Muscle of leg (tissue), 11 donors: Measurements from ENCODE around the gene C1orf210. TPM values are rescaled to one million over a fixed set of nuclear protein-coding genes. Genes with fewer than 3 reads are reported as not detected.

Experiments
- DNase-seq: peaks from one replicate; pipeline ENCODE4 v3.0.0; 2013
- H3K27ac ChIP-seq: one replicate; pipeline ENCODE4 v1.5.1; 2013; ENCODE audit warnings: mild to moderate bottlenecking, low read length, control low read depth
- H3K27me3 ChIP-seq: one replicate; pipeline ENCODE4 v1.6.1; 2013; ENCODE audit warnings: low read length; ENCODE audit not compliant: control insufficient read depth, insufficient read depth
- H3K36me3 ChIP-seq: one replicate; pipeline ENCODE4 v1.6.1; 2013; ENCODE audit warnings: low read length; ENCODE audit not compliant: control insufficient read depth, insufficient read depth
- H3K4me1 ChIP-seq: one replicate; pipeline ENCODE4 v1.6.1; 2013; ENCODE audit warnings: low read length; ENCODE audit not compliant: control insufficient read depth, insufficient read depth
- H3K4me3 ChIP-seq: one replicate; pipeline ENCODE4 v1.5.1; 2013; ENCODE audit warnings: low read length, control low read depth
- H3K9me3 ChIP-seq: replicated peaks from 2 replicates; pipeline ENCODE4 v1.6.1; 2013; ENCODE audit warnings: low read depth, low read length; ENCODE audit not compliant: control insufficient read depth
- WGBS: methylation state at CpG from one replicate; pipeline ENCODE4 v1.1.5; 2013; ENCODE audit warnings: missing lambda C conversion rate; ENCODE audit not compliant: insufficient coverage; 5-methylcytosine and 5-hydroxymethylcytosine counted together
- polyA plus RNA-seq, 8 donors: library from polyadenylated mRNA; unstranded; fragments of 120-200 nt; gene quantifications; one replicate each; pipeline versions ENCODE4 v1.2.1 to v1.2.3, GENCODE V29; 2013; ENCODE audit warnings: inconsistent platforms in 1 of 8, low replicate concordance in 1 of 8; ENCODE audit not compliant: insufficient read length in 8 of 8, insufficient read depth in 1 of 8
- total RNA-seq: library from RNA; stranded (reverse); fragments of 120-200 nt; gene quantifications from one replicate; pipeline ENCODE4 v1.2.4, GENCODE V29; 2013

The C1orf210 gene
- total and polyA plus RNA-seq, 9 donors, result 0.13 to 2.9 (median 0.80) TPM; not detected in 6

DNA sequence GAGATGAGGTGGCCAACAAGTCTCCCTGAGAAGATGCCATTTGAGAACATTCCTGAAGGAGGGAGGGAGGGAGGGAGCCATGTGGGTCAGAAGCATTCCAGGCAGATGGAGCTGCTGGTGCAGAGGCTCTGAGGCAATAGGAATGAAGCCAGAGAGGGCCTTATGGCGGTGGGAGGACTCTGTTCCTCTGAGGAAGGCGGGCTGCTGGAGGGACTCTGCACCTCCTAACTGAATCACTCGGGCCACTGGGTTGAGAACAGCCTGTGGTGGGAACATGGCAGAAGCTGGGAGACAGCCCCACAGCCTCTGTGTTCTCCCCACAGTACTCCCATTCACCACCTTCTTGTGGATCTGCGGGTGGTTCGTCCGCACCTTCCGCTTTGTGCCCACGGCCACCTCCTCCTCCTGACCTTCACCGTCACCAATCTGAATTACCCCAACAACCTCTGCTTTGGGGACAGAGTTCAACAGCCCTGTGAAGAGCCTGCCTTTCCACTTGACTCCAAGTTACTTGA lies 18.0 kb downstream of the C1orf210 start:
- Histone ChIP-seq H3K9me3 (peaks cover 5% of the 10 kb centered on the region), H3K36me3 (no peaks in the 10 kb centered on the region), H3K4me1 (peaks cover 6% of the 10 kb centered on the region), H3K27ac (no peak overlapping the region), H3K27me3 (peaks cover 13% of the 10 kb centered on the region), H3K4me3 (no peak overlapping the region)
- DNase-seq, result no peak
- 81% methylated on average over 9 of the region's 9 CpGs for WGBS

DNA sequence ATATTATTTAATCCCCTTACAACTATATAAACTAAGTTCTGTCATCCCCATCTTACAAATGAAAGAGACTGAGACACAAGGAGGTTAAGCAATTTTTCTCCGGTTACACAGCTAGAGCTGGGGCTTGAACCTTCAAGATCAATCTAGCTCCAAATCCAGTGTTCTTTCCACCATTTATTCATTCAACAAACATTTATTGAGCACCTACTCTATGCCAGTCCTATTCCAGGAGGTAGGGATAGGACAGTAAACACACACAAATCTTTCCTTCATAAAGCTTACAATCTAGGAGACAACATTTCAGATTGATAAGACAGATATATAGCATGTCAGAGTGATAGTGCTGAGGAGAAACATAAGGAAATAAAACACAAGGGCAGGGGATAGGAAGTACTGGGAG lies 18.5 kb downstream of the C1orf210 start:
- peaks cover 6% of the 10 kb centered on the region for H3K4me1 ChIP-seq
- no CpG with 5 or more reads among the region's 1 CpG for WGBS
- DNase-seq, result no peak
- H3K27me3 ChIP-seq, result peaks cover 13% of the 10 kb centered on the region
- no peak overlapping the region for H3K4me3 ChIP-seq
- no peak overlapping the region for H3K27ac ChIP-seq
- H3K36me3 ChIP-seq, result no peaks in the 10 kb centered on the region
- peaks cover 5% of the 10 kb centered on the region for H3K9me3 ChIP-seq

DNA sequence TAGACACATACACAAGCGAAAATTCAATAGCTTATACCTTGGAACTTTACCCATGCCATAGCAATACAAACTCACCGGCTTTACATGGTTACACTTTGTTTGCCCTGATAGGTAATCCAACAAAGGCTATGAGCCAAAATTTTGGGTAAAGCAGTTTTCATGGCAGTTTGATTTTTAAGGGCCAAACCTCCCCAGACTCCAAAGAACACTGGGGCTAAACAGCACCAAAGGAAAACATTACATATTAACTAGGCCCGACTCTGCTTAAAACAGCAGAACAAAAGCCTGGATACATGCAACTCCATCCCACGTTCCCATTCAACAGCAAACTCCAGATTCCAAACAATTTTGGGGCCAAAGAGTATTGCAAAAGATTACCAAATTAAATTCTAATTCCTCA lies 19.9 kb downstream of the C1orf210 start:
- no peak for DNase-seq
- WGBS, result 88% methylated on average over 2 of the region's 4 CpGs
- peaks cover 5% of the 10 kb centered on the region for H3K9me3 ChIP-seq

DNA sequence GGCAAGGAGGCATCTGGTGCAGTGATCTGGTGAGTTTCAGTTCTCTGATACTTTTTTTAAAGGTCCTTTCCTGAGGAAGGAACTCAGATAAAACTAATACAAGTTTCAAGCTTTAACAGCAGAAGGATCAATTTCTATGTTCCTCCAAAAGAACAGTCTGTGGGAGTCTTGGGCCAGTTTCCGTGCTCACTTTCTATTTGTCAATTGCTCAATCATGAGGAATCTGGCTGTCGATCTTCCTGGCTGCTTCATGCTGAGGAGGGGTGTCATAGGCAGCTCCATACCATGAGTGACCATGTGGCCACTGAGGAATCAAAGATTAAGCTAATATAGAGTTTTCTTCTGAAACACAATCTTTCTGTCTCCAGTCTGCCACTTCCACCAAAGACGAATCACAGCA lies 27.0 kb downstream of the C1orf210 start:
- Histone ChIP-seq H3K36me3 (no peaks in the 10 kb centered on the region), H3K9me3 (peaks cover 3% of the 10 kb centered on the region), H3K27me3 (no peaks in the 10 kb centered on the region), H3K4me1 (no peaks in the 10 kb centered on the region), H3K4me3 (no peak overlapping the region), H3K27ac (no peak overlapping the region)
- no peak for DNase-seq
- no CpG with 5 or more reads among the region's 3 CpGs for WGBS

More for the DNA sequence above, 19.9 kb downstream of the C1orf210 start:
- Histone ChIP-seq H3K27ac (no peak overlapping the region), H3K36me3 (no peaks in the 10 kb centered on the region), H3K4me1 (peaks cover 2% of the 10 kb centered on the region), H3K27me3 (peaks cover 6% of the 10 kb centered on the region), H3K4me3 (no peak overlapping the region)

DNA sequence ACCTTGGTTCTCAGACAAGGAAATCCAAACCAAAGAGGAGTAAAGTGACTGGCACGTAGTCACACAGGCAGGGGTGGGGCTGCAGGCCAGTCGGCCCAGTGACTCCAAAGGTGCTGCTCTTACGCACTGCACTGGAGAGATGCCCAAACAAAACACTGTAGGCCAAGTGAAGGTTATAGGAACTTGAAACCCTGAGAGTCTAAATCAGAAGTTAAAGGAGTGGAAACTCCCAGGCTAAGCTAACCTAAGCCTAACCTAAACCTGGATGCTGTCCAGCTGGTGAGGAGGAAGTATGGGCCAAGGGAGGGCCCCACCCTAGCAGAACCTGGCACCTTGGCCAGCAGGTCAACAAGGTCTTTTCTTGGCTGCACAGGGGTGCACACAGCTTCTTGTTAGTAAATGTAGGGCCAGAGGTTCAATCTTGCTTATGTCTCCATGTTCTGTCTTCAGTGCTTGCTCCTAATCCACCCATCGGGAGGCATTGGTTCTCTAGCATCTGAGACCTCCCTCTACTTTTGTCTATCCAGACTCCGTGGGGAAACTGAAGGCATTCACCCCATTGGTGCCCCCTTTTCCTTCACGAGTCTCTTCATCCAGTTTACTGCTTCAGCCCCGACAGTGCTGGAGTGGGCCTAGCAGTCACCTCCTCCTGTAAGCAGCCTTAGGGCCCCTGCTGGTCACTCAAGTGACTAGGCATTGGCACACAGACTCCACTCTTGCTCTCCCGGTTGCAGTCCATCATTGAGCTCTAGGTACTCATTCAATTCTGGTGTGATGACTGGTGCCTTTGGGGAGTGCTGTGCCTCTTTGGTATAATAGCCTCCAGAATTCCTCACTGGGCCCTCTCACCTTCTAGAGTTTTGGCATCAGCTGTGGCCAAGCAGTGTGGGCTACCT lies 28.5 kb downstream of the C1orf210 start:
- DNase-seq, result no peak
- H3K27ac ChIP-seq, result no peak overlapping the region
- 86% methylated on average over 6 of the region's 8 CpGs for WGBS
- H3K4me1 ChIP-seq, result no peaks in the 10 kb centered on the region
- no peaks in the 10 kb centered on the region for H3K9me3 ChIP-seq
- no peaks in the 10 kb centered on the region for H3K36me3 ChIP-seq
- H3K27me3 ChIP-seq, result no peaks in the 10 kb centered on the region
- no peak overlapping the region for H3K4me3 ChIP-seq

DNA sequence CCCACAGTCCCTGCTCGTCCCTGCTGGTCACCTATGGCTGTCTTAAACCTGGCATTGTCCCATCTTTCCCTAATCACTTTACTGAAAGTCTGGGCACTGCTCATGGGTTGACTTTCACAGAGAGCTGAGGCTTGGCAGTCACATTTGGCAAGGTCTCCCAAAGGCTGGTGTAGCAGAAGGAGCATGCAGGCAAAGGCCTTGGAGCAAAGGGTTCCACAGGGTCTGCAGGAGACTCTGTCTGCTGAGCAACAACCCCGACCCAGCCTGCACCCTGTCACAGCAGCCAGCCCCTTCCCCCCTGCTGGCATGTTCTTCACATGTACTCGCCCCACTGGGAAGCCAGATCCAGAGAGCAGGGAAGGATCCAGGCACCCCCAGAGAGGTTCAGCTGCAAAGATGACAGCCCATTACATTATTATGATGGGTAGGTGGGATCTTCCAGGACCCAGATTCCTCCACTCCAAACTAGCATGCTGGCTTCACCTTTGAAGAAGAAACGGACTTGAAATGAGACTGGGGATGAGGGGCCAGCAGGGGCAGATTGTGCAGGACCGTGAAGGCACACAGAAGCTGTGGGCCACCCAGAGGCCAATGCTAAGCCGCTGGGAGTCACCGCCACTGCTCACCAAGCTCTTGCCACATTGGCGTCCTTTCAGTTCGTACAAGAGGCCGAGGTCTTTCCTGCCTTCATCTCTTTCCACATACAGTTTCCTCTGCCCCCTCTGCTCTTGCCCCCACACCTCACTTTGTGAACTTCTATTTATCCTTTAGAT lies 29.8 kb downstream of the C1orf210 start:
- H3K27ac ChIP-seq, result no peak overlapping the region

DNA sequence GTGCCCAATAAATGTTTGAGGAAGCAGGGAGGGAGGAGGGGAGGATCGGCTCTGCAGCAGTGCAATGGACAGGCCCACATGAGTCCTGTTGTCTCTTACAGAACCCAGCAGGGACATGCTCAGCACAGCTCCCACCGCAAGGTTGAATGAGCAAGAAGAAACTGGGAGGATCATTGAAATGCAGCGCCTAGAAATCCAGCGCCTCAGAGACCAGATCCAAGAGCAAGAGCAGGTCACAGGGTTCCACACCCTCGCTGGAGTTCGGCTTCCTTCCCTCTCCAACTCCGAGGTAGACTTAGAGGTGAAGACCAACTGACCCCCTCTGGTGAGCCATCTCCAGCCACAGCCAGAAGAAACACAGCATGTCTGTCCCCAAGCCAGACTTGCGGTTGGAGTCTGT lies 31.5 kb downstream of the C1orf210 start:
- DNase-seq, result no peak
- Histone ChIP-seq H3K9me3 (no peaks in the 10 kb centered on the region), H3K36me3 (no peaks in the 10 kb centered on the region), H3K4me1 (no peaks in the 10 kb centered on the region), H3K27ac (no peak overlapping the region), H3K27me3 (no peaks in the 10 kb centered on the region), H3K4me3 (no peak overlapping the region)
- 89% methylated on average over 7 of the region's 8 CpGs for WGBS

More for the DNA sequence above, 29.8 kb downstream of the C1orf210 start:
- no peak for DNase-seq
- no peaks in the 10 kb centered on the region for H3K4me1 ChIP-seq
- no peaks in the 10 kb centered on the region for H3K9me3 ChIP-seq
- 71% methylated on average over 9 of the region's 10 CpGs for WGBS
- no peaks in the 10 kb centered on the region for H3K27me3 ChIP-seq
- H3K4me3 ChIP-seq, result no peak overlapping the region
- H3K36me3 ChIP-seq, result no peaks in the 10 kb centered on the region

DNA sequence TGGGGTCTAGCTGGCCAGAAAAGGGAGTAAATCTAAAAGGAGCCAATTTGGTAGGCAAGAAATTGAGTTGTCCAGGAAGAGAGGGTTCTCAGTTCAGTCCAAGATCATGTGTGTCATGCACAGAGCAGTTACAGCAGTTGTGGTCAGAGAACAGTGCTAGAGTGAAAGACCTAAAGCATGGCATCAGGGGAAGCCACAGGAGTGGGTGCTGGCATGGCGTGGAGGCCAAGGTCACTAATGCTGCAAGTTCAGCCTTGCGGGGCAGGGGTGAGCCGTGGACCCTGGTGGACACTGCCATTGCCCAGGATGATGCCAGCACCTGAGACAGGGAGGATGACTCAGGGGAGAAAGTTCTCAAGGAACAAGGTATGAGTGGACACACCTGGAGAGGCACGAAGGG lies 32.2 kb downstream of the C1orf210 start:
- WGBS, result 87% methylated on average over 4 of the region's 4 CpGs
- Histone ChIP-seq H3K9me3 (no peaks in the 10 kb centered on the region), H3K4me3 (no peak overlapping the region), H3K4me1 (no peaks in the 10 kb centered on the region), H3K36me3 (no peaks in the 10 kb centered on the region), H3K27ac (no peak overlapping the region), H3K27me3 (no peaks in the 10 kb centered on the region)
- DNase-seq, result no peak

DNA sequence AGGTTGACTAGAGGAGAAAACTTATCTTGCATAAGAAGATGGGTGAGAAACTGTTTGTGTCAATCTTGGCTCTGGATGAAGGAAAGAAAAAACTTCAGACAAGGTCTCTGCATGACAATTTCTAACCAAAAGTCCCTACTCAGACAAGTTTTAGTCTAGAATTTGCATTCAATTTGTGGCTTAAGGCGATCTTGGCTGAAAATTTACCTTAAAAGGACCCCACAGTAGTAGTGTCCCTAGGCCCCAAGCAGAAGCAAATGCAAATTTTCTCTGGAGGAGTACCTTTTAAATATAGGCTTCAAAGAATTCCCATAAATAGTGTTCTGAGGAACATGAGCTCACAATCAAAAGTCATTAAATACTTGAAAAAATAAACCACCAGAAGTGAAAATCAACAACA lies 33.2 kb downstream of the C1orf210 start:
- DNase-seq, result no peak
- Histone ChIP-seq H3K36me3 (no peaks in the 10 kb centered on the region), H3K9me3 (peaks cover under 1% of the 10 kb centered on the region), H3K27me3 (no peaks in the 10 kb centered on the region), H3K4me3 (no peak overlapping the region), H3K27ac (no peak overlapping the region), H3K4me1 (no peaks in the 10 kb centered on the region)
- WGBS, result no CpG with 5 or more reads among the region's 1 CpG

DNA sequence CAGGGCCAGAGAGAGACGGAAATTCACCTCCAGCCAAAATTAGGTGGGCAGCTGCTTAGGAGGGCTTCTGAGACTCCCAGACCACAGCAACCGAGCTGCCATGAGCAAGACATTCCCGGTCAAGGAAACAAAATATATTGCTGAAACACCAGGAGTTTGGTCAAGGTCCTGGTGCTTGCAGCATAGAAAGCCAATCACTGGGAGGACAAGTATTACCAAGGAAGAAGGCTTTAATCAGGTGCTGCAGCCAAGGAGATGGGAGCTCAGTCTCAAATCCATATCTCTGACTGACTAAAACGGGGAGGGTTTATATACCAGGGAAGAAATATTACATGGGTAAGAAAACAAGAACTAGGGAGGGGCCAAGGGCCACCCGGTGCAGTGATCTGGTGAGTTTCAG lies 34.4 kb downstream of the C1orf210 start:
- no peak overlapping the region for H3K27ac ChIP-seq
- no peaks in the 10 kb centered on the region for H3K36me3 ChIP-seq
- H3K4me3 ChIP-seq, result no peak overlapping the region
- H3K9me3 ChIP-seq, result peaks cover 3% of the 10 kb centered on the region
- H3K27me3 ChIP-seq, result no peaks in the 10 kb centered on the region
- H3K4me1 ChIP-seq, result no peaks in the 10 kb centered on the region
- 100% methylated on average over 3 of the region's 5 CpGs for WGBS
- no peak for DNase-seq
